Measurements from ENCODE around the gene PLD4. TPM values are rescaled to one million over a fixed set of nuclear protein-coding genes. Genes with fewer than 3 reads are reported as not detected.
"Not testable (repeated sequence)": the region's sequence is repeated elsewhere in the genome, so short reads cannot be mapped to it uniquely, and the experiment has no call there.

Gene PLD4
- total and polyA plus RNA-seq, 7 donors: 0.28 to 7.1 (median 0.71) TPM; not detected in 2

- H3K27me3 ChIP-seq; H3K4me3 ChIP-seq; DNase-seq; H3K27ac ChIP-seq; intact Hi-C loops (cut with DNase I); H3K9me3 ChIP-seq; H3K4me1 ChIP-seq: not testable (repeated sequence)
- 90 to 95% methylated on average over 29 of the region's 29 CpGs for WGBS, 2 donors
- peaks cover 0 to 100% (median 14%) of the 10 kb centered on the region in 4 donors for H3K36me3 ChIP-seq
Observed at GRCh38 chr14:104944436-104945205, 19.9 kb downstream of the PLD4 start.

GRCh38 chr14:104945266-104945665 is 20.6 kb downstream of the PLD4 start:
- H3K4me1 ChIP-seq; H3K27ac ChIP-seq; intact Hi-C loops (cut with DNase I); H3K9me3 ChIP-seq; H3K27me3 ChIP-seq; H3K4me3 ChIP-seq; DNase-seq: not testable (repeated sequence)
- WGBS, 2 donors: 89 to 93% methylated on average over 18 to 20 of the region's 20 CpGs
- peaks cover 0 to 98% (median 12%) of the 10 kb centered on the region in 4 donors for H3K36me3 ChIP-seq

GRCh38 chr14:104945986-104946965 is 21.6 kb downstream of the PLD4 start:
- H3K27ac ChIP-seq; H3K4me3 ChIP-seq; intact Hi-C loops (cut with DNase I); H3K27me3 ChIP-seq; H3K4me1 ChIP-seq; DNase-seq; H3K9me3 ChIP-seq: not testable (repeated sequence)
- WGBS, 2 donors: 91 to 94% methylated on average over 42 to 43 of the region's 43 CpGs
- H3K36me3 ChIP-seq: peaks cover 0 to 98% (median 9%) of the 10 kb centered on the region in 4 donors

- H3K27ac ChIP-seq; H3K4me1 ChIP-seq; H3K27me3 ChIP-seq; DNase-seq; H3K4me3 ChIP-seq; H3K9me3 ChIP-seq; intact Hi-C loops (cut with DNase I): not testable (repeated sequence)
- WGBS, 2 donors: 91 to 95% methylated on average over 13 of the region's 13 CpGs
- peaks cover 0 to 98% (median 4%) of the 10 kb centered on the region in 4 donors for H3K36me3 ChIP-seq
Observed at GRCh38 chr14:104947201-104947600, 22.5 kb downstream of the PLD4 start.

GRCh38 chr14:104947881-104948735 is 23.4 kb downstream of the PLD4 start:
- H3K4me1 ChIP-seq; H3K4me3 ChIP-seq; H3K27me3 ChIP-seq; H3K9me3 ChIP-seq; intact Hi-C loops (cut with DNase I); H3K27ac ChIP-seq; DNase-seq: not testable (repeated sequence)
- WGBS, 2 donors: 93 to 95% methylated on average over 35 of the region's 35 CpGs
- H3K36me3 ChIP-seq: peaks cover 0 to 95% (median 2%) of the 10 kb centered on the region in 4 donors

GRCh38 chr14:104948736-104949031 is 24.0 kb downstream of the PLD4 start:
- Histone ChIP-seq H3K4me3 (no peak overlapping the region), H3K4me1 (no peaks in the 10 kb centered on the region), H3K27ac (no peak overlapping the region), H3K9me3 (no peaks in the 10 kb centered on the region), H3K27me3 (no peaks in the 10 kb centered on the region), H3K36me3 (peaks cover 0 to 94% (median 2%) of the 10 kb centered on the region in 4 donors)
- DNase-seq: no peak
- TF ChIP-seq CTCF (IDR thresholded peaks at IDR 0.05): no peak
- WGBS, 2 donors: 92 to 93% methylated on average over 7 to 11 of the region's 11 CpGs
- intact Hi-C loops (cut with DNase I): no loop called here

GRCh38 chr14:104949406-104949955 is 24.8 kb downstream of the PLD4 start:
- DNase-seq; H3K27me3 ChIP-seq; H3K27ac ChIP-seq; H3K4me3 ChIP-seq; H3K9me3 ChIP-seq; H3K4me1 ChIP-seq; intact Hi-C loops (cut with DNase I): not testable (repeated sequence)
- H3K36me3 ChIP-seq: peaks cover 0 to 94% (median 8%) of the 10 kb centered on the region in 4 donors
- WGBS, 2 donors: 95 to 96% methylated on average over 24 of the region's 24 CpGs
